ENCODE results near the gene ZNF740. TPM values are rescaled to one million over a fixed set of nuclear protein-coding genes. Genes with fewer than 3 reads are reported as not detected.

ZNF740 gene, protein sequence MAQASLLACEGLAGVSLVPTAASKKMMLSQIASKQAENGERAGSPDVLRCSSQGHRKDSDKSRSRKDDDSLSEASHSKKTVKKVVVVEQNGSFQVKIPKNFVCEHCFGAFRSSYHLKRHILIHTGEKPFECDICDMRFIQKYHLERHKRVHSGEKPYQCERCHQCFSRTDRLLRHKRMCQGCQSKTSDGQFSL
- 38.4 and 40.4 TPM in 2 replicates for total RNA-seq (ENCODE audit: low replicate concordance)

DNA sequence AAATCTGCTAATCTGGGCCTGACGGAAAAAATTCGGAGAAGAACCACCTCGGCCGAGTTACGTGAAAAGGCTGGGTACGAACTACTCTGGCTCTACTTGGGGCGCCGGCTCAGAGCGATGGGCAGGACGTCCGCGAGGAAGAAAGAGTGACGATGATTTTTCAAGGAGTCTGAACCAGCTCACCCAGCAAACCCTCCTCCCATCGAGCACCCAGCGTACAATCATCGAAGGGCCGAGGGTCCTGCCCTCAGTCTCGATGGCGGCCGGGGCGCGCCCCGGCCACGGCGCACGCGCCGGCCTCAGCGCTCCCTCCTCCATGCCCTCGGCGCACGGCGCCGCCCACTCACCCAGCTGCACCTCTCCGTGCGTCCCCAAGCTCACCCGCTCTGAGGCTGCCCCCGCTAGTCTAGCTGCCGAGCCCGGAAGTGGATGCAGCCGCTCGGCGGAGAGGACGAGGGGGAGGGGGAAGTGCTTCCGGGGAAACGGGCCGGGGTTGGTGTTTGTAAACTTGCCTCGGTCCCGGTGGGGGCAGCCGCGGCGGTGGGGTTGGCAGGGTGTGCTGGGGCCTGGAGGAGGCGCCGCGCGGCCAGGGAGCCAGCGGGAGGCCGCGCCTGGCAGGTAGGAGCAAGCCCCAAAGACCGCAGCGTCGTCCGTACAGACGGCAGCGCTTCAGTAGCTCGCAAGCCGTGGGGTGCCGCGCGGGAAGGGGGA lies at the start of gene ZNF740, which contains the start of gene CSAD:
TSS of gene ZNF740 (plus strand) at position 503 of the 711 bp plus-strand sequence. CDS start 1,262 bp downstream, outside the sequence.
TSS of gene CSAD (minus strand) at position 706 of the 711 bp plus-strand sequence. CDS start 7,455 bp downstream, outside the sequence.
- DNase-seq (ENCODE audit: low spot score), result peak; percentile 99
- peak within 1 kb of the TSS; percentile 60 for H3K9ac ChIP-seq
- no peaks in the 10 kb centered on the region for H3K9me3 Mint-ChIP-seq
- H3F3A ChIP-seq (ENCODE audit: low read depth), result peaks cover 41% of the 10 kb centered on the region
- peak within 1 kb of the TSS; percentile 74 for H2AFZ ChIP-seq (replicated peaks)
- TF ChIP-seq, protein P1, sequence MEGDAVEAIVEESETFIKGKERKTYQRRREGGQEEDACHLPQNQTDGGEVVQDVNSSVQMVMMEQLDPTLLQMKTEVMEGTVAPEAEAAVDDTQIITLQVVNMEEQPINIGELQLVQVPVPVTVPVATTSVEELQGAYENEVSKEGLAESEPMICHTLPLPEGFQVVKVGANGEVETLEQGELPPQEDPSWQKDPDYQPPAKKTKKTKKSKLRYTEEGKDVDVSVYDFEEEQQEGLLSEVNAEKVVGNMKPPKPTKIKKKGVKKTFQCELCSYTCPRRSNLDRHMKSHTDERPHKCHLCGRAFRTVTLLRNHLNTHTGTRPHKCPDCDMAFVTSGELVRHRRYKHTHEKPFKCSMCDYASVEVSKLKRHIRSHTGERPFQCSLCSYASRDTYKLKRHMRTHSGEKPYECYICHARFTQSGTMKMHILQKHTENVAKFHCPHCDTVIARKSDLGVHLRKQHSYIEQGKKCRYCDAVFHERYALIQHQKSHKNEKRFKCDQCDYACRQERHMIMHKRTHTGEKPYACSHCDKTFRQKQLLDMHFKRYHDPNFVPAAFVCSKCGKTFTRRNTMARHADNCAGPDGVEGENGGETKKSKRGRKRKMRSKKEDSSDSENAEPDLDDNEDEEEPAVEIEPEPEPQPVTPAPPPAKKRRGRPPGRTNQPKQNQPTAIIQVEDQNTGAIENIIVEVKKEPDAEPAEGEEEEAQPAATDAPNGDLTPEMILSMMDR (IDR thresholded peaks at IDR 0.05), result peak; percentile 6
- no peak for TF ChIP-seq EZH2 (IDR thresholded peaks at IDR 0.05)
- TF ChIP-seq EZH2phosphoT487 (IDR thresholded peaks at IDR 0.05), result no peak
- H3K4me2 ChIP-seq, result peak within 1 kb of the TSS; percentile 92
- peaks cover 5% of the 10 kb centered on the region for H3K36me3 ChIP-seq
- peak within 1 kb of the TSS; percentile 88 for H3K27ac ChIP-seq
- H3K4me1 Mint-ChIP-seq, result peaks cover 46% of the 10 kb centered on the region
- peaks cover 34% of the 10 kb centered on the region for H3K79me2 ChIP-seq (ENCODE audit: low read depth)
- H3K4me1 ChIP-seq, result peaks cover 36% of the 10 kb centered on the region
- H3K27me3 Mint-ChIP-seq (ENCODE audit: insufficient read depth, low read depth), result peaks cover 3% of the 10 kb centered on the region
- H3K4me3 ChIP-seq, result peak within 1 kb of the TSS; percentile 78
- peaks cover 31% of the 10 kb centered on the region for H3K27me3 ChIP-seq
- peaks cover 25% of the 10 kb centered on the region for H3K36me3 Mint-ChIP-seq
- peak within 1 kb of the TSS; percentile 98 for H3K27ac Mint-ChIP-seq
- no peaks in the 10 kb centered on the region for H3K9me3 ChIP-seq (ENCODE audit: low read depth)
- H4K20me1 ChIP-seq (ENCODE audit: low read depth), result peaks cover 21% of the 10 kb centered on the region
- peak within 1 kb of the TSS; percentile 97 for H3K4me3 Mint-ChIP-seq

DNA sequence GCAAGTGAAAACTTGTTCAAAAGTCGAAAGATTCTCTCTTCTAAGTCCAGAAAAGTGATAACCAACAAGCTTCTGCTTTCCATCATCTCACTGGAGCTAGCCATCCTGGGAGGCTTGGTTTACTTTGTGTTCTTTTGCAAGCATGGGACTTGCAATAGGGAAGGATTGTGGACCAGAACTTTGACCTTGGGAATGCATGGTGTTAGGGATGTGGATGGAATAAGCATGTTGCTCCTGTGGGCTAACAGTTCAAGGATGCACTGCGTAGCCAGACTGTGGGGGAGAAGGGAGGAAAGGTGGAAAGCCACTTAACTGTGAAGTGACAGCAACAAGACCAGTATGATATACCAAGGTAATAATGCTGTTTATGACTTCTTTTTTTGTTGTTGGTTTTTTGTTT lies 48.7 kb upstream of the ZNF740 start:
- Mint-ChIP-seq H3K9me3 (peaks cover 2% of the 10 kb centered on the region), H3K4me1 (no peaks in the 10 kb centered on the region), H3K4me3 (no peak overlapping the region), H3K27me3 (ENCODE audit: insufficient read depth, low read depth) (peaks cover 10% of the 10 kb centered on the region), H3K36me3 (no peaks in the 10 kb centered on the region), H3K27ac (no peak overlapping the region)
- Histone ChIP-seq H3K79me2 (ENCODE audit: low read depth) (no peaks in the 10 kb centered on the region), H3F3A (ENCODE audit: low read depth) (no peaks in the 10 kb centered on the region), H3K9me3 (ENCODE audit: low read depth) (no peaks in the 10 kb centered on the region), H3K27me3 (peaks cover 50% of the 10 kb centered on the region), H3K4me2 (no peak overlapping the region), H3K36me3 (no peaks in the 10 kb centered on the region), H3K9ac (no peak overlapping the region), H4K20me1 (ENCODE audit: low read depth) (no peaks in the 10 kb centered on the region), H3K4me3 (no peak overlapping the region), H3K27ac (no peak overlapping the region), H3K4me1 (no peaks in the 10 kb centered on the region), H2AFZ (replicated peaks) (no peak overlapping the region)
- TF ChIP-seq EZH2 (IDR thresholded peaks at IDR 0.05) (no peak), EZH2phosphoT487 (IDR thresholded peaks at IDR 0.05) (no peak)
- TF ChIP-seq, protein P1 (IDR thresholded peaks at IDR 0.05), result no peak
- no peak for DNase-seq (ENCODE audit: low spot score)

DNA sequence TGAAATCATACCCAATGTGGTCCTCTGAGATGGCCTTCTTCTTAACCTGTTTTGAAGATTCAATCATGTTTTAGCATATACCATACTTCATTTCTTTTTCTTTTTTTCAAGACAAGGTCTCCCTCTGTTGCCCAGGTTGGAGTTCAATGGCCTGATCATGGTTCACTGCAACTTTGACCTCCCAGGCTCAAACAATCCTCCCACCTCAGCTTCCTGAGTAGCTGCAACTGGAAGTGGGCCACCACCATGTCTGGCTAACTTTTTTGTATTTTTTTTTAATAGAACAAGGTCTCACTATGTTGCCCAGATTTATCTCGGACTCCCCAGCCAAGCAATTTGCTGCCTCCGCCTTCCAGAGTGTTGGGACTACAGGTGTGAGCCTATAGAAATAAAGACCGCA lies 46.8 kb upstream of the ZNF740 start:
- no peaks in the 10 kb centered on the region for H3K36me3 Mint-ChIP-seq
- Histone ChIP-seq H3K4me2 (no peak overlapping the region), H3F3A (ENCODE audit: low read depth) (no peaks in the 10 kb centered on the region), H3K79me2 (ENCODE audit: low read depth) (no peaks in the 10 kb centered on the region), H3K4me1 (no peaks in the 10 kb centered on the region), H3K9ac (no peak overlapping the region), H3K27ac (no peak overlapping the region), H2AFZ (replicated peaks) (no peak overlapping the region), H3K4me3 (no peak overlapping the region), H3K9me3 (ENCODE audit: low read depth) (no peaks in the 10 kb centered on the region), H4K20me1 (ENCODE audit: low read depth) (no peaks in the 10 kb centered on the region), H3K36me3 (no peaks in the 10 kb centered on the region), H3K27me3 (peaks cover 32% of the 10 kb centered on the region)
- no peak for DNase-seq (ENCODE audit: low spot score)
- no peaks in the 10 kb centered on the region for H3K4me1 Mint-ChIP-seq
- no peak for TF ChIP-seq EZH2 (IDR thresholded peaks at IDR 0.05)
- TF ChIP-seq, protein P1 (IDR thresholded peaks at IDR 0.05), result no peak
- no peak for TF ChIP-seq EZH2phosphoT487 (IDR thresholded peaks at IDR 0.05)
- no peak overlapping the region for H3K27ac Mint-ChIP-seq
- H3K9me3 Mint-ChIP-seq, result peaks cover 10% of the 10 kb centered on the region
- no peak overlapping the region for H3K4me3 Mint-ChIP-seq
- H3K27me3 Mint-ChIP-seq (ENCODE audit: insufficient read depth, low read depth), result peaks cover 10% of the 10 kb centered on the region
